Measurements from ENCODE around the gene PRDX5.

PRDX5 gene

GRCh38 chr11:64276653-64277431 lies 41.1 kb upstream of the PRDX5 start:
- H3K27ac ChIP-seq: no peak overlapping the region
- no peaks in the 10 kb centered on the region for H3K9me3 ChIP-seq
- peaks cover 2 to 5% of the 10 kb centered on the region in 2 experiments for H3K4me1 ChIP-seq (ENCODE audit: control insufficient read depth in 1 of 2, insufficient read depth in 1 of 2, low read depth in 1 of 2, low read length in 1 of 2)
- no peak overlapping the region for H3K4me3 ChIP-seq (ENCODE audit: low read depth in 1 of 2, low read length in 1 of 2)
- H3K27me3 ChIP-seq: no peaks in the 10 kb centered on the region
- TF ChIP-seq CTCF (IDR thresholded peaks at IDR 0.05): no peak
- peaks cover 40% of the 10 kb centered on the region for H3K36me3 ChIP-seq

GRCh38 chr11:64278576-64279190 lies 39.2 kb upstream of the PRDX5 start:
- H3K4me1 ChIP-seq (ENCODE audit: control insufficient read depth in 1 of 2, insufficient read depth in 1 of 2, low read depth in 1 of 2, low read length in 1 of 2): peaks cover 4 to 6% of the 10 kb centered on the region in 2 experiments
- H3K27ac ChIP-seq: no peak overlapping the region
- H3K27me3 ChIP-seq: no peaks in the 10 kb centered on the region
- TF ChIP-seq CTCF (IDR thresholded peaks at IDR 0.05): no peak
- no peaks in the 10 kb centered on the region for H3K9me3 ChIP-seq
- H3K36me3 ChIP-seq: peaks cover 46% of the 10 kb centered on the region
- H3K4me3 ChIP-seq (ENCODE audit: low read depth in 1 of 2, low read length in 1 of 2): no peak overlapping the region

- no peak overlapping the region for H3K27ac ChIP-seq
- TF ChIP-seq CTCF (IDR thresholded peaks at IDR 0.05): no peak
- no peaks in the 10 kb centered on the region for H3K9me3 ChIP-seq
- no peak overlapping the region for H3K4me3 ChIP-seq (ENCODE audit: low read depth in 1 of 2, low read length in 1 of 2)
- no peaks in the 10 kb centered on the region for H3K27me3 ChIP-seq
- H3K36me3 ChIP-seq: peaks cover 25% of the 10 kb centered on the region
- H3K4me1 ChIP-seq (ENCODE audit: control insufficient read depth in 1 of 2, insufficient read depth in 1 of 2, low read depth in 1 of 2, low read length in 1 of 2): peaks cover 20 to 26% of the 10 kb centered on the region in 2 experiments
These were observed 35.8 kb upstream of the PRDX5 start for GRCh38 chr11:64281957-64282770.

- H3K36me3 ChIP-seq: peaks cover 18% of the 10 kb centered on the region
- H3K4me1 ChIP-seq (ENCODE audit: control insufficient read depth in 1 of 2, insufficient read depth in 1 of 2, low read depth in 1 of 2, low read length in 1 of 2): peaks cover 20 to 26% of the 10 kb centered on the region in 2 experiments
These were observed 34.8 kb upstream of the PRDX5 start for GRCh38 chr11:64283092-64283491.

More at GRCh38 chr11:64283092-64283491, 34.8 kb upstream of the PRDX5 start:
- H3K9me3 ChIP-seq: no peaks in the 10 kb centered on the region
- TF ChIP-seq CTCF (IDR thresholded peaks at IDR 0.05): no peak
- peak overlapping the region; percentile 20 for H3K27ac ChIP-seq
- H3K27me3 ChIP-seq: no peaks in the 10 kb centered on the region
- H3K4me3 ChIP-seq (ENCODE audit: low read depth in 1 of 2, low read length in 1 of 2): no peak overlapping the region
